Measurements from ENCODE around the gene PI16.

The PI16 gene

DNA sequence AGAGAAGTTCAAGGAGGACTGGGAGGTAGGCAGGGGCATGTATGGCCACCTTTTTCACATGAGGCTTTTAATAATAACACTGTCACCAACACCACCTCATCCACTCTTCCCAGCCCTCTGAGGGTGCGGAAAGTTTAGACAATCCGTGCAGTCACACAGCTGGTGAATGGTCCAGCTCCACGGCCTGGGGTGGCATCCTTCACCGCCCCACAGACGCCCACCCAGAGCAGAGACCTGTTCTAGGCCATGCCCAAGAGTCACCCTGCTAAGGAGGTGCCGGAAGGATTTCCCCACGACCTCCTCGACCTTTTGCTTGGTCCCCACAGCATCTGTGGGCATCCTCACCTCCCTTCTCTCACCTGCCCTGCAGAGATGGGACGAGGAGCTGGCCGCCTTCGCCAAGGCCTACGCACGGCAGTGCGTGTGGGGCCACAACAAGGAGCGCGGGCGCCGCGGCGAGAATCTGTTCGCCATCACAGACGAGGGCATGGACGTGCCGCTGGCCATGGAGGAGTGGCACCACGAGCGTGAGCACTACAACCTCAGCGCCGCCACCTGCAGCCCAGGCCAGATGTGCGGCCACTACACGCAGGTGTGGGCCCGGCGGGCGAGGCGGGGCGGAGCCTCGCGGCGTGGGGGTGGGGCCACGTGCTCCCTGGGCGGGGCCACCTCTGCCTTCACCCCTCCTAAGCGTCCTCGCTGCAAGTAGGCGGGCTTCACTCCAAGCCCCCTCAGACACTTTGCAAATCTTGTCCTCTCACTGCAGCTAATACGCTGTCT lies 4.4 kb downstream of the PI16 start:
- no peak for DNase-seq (ENCODE audit: low read depth in 2 of 2)

DNA sequence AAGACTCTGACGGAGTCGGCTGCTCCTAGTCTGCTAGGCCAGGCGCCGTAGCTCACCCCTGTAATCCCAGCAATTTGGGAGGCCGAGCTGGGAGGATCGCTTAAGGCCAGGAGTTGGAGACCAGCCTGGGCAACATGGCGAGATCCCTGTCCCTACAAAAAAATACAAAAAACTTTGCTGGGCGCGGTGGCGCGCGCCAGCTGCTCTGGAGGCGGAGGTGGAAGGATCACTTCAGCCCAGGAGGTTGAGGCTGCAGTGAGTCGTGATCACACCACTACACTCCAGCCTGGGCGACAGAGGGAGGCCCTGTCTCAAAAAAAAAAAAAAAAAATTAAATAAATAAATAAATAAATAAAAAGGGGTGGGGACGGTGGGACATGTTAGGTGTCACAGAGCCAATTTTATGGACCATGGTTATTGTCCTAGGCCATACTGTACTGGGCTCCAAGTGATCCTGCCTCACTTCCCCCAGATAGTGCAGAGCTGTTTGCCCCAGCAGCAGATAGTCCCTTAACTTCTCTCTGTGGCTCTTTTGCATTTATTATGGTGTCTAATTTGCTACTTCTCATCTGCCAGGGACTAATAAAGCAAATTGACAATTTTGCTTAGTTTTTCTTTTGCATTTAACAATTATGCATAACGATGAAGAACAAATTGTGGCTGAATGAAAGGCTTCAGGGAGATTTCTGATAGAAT lies 5.2 kb downstream of the PI16 start:
- DNase-seq (ENCODE audit: low read depth in 2 of 2): no peak

DNA sequence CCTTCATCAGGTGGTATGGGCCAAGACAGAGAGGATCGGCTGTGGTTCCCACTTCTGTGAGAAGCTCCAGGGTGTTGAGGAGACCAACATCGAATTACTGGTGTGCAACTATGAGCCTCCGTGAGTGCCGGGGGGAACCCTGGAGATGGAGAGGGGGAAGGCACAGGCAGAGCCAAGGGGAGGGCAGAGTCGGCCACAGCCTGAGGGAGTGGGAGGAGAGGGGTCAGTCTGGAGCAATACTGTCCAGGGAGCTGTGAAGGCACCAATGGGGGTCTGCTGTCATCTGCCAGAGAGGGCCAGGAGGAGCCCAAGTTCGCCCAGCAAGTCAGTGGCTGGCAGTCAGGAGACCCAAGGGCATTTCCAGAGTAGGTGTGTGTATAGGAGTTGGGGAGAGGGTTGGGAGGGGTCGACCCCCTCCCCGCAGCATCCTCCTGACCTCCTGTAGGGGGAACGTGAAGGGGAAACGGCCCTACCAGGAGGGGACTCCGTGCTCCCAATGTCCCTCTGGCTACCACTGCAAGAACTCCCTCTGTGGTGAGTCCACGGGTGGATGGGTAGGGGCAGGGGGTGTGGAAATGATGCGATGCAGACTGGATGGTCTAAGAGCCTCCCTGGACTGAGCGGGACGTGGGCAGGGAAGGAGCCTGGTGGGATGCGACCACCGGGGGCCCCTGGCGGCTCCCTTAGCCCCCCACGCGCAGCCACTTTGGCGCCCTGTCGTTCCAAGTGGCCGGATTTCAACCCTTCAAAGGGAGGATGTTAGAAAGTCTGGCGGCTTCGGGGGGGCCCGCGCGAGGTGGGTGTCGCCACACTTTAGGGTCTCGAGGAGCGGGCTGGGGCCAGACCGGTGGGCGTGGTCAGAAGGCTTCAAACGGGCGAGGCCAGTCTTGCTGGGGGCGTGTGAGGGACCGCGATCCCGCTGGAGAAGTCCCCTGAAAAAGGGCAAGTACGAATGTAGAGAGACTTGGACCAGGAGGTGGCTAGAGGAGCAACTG lies 7.2 kb downstream of the PI16 start:
- DNase-seq (ENCODE audit: low read depth in 2 of 2): no peak

GRCh38 chr6:36962874-36963273 lies 8.3 kb downstream of the PI16 start:
- DNase-seq (ENCODE audit: low read depth in 2 of 2): peak; percentile 32 to 35

GRCh38 chr6:36963451-36964290 lies 9.1 kb downstream of the PI16 start:
- DNase-seq (ENCODE audit: low read depth in 2 of 2): no peak

DNA sequence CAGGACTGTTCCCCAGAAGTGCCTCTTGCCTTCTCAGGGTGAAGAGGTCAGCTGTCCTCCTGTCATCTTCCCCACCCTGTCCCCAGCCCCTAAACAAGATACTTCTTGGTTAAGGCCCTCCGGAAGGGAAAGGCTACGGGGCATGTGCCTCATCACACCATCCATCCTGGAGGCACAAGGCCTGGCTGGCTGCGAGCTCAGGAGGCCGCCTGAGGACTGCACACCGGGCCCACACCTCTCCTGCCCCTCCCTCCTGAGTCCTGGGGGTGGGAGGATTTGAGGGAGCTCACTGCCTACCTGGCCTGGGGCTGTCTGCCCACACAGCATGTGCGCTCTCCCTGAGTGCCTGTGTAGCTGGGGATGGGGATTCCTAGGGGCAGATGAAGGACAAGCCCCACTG lies 9.8 kb downstream of the PI16 start:
- DNase-seq (ENCODE audit: low read depth in 2 of 2): no peak

GRCh38 chr6:36964908-36965307 lies 10.4 kb downstream of the PI16 start:
- no peak for DNase-seq (ENCODE audit: low read depth in 2 of 2)

GRCh38 chr6:36967301-36967700 lies 12.8 kb downstream of the PI16 start:
- no peak for DNase-seq (ENCODE audit: low read depth in 2 of 2)

DNA sequence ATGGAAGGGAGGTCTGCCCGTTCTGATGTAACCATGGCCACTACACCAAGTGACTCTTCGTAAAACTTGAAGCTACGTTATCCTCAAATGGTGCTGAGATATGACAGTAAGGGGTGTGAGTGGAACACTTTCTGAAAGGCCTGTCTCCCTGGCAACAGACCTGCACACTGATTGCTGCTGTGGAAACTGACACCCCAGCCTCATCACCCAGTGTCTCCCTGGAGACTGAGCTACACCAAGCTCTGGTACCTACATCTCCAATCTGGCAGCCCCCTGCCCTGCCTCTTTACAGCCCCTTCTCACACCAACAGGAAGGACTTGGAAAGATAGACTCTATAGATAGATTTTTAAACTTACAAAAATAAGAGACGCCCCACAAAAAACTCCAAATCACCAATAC lies 13.2 kb downstream of the PI16 start:
- no peak for DNase-seq (ENCODE audit: low read depth in 2 of 2)

GRCh38 chr6:36968266-36968977 lies 13.9 kb downstream of the PI16 start:
- no peak for DNase-seq (ENCODE audit: low read depth in 2 of 2)

DNA sequence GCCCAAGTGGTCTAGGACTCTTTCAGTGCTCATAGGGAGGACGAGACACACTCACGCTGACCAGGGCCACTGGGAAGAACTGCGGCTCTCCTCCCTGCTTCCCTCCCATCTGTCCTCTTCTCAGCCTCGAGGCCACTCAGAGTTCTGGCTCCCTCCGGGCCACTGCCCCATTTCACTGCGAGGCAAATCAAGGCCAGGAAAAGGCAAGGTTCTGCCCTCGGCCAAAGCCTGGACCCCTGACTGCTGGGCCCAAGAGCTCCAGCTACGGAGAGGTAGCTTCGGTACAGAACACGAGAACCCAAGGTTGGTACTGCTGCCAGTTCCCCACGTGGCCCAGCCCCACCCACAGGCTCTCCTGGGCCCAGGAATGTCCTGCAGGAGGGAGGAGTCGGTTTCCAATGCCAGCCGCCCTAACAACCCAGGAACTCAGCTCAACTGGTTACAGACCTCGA lies 14.7 kb downstream of the PI16 start:
- DNase-seq (ENCODE audit: low read depth in 2 of 2): no peak

DNA sequence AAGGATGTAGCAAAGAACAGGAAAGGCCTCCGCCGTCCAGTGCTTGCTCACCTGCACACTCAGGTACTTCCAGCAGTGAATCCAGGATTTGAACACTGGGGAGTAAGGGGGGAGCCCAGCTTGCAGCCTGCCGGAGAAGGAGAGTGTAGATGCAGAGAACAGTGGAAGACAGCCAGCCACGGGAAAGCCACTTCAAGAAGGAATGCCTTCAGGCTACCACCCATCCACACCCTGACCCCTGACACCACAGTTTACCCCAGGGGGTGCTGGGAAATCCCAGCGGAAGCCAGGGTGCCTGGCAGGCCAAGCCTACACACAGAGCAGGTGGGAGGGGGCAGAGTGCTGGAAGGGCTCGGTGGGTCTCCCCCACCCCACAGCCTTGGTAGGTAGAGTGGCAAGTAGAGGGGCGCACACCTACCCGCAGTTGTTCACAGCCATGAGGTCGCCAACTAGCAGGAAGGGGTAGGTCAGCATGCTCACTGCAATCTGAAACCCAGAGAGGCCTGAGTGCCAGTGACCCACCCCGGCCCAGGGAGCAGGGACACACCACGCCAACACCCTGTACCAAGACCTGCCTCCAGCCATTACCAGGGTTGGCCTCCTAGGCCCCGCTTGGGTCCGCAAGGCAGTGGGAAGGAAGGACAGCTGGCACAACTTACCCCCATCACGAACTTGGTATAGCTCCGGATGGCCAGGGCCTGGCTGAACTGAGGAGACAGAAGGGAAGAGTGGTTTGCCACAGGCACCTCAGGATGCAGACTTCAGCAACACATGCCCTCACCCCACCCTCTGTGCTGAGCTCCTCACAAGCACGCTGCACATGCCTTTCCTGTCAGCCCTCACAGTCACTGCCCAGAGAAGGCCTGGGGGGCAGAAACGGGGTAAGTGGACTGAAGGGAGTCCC lies 15.7 kb downstream of the PI16 start:
- DNase-seq (ENCODE audit: low read depth in 2 of 2): no peak

GRCh38 chr6:36970892-36971842 lies 16.6 kb downstream of the PI16 start:
- no peak for DNase-seq (ENCODE audit: low read depth in 2 of 2)

DNA sequence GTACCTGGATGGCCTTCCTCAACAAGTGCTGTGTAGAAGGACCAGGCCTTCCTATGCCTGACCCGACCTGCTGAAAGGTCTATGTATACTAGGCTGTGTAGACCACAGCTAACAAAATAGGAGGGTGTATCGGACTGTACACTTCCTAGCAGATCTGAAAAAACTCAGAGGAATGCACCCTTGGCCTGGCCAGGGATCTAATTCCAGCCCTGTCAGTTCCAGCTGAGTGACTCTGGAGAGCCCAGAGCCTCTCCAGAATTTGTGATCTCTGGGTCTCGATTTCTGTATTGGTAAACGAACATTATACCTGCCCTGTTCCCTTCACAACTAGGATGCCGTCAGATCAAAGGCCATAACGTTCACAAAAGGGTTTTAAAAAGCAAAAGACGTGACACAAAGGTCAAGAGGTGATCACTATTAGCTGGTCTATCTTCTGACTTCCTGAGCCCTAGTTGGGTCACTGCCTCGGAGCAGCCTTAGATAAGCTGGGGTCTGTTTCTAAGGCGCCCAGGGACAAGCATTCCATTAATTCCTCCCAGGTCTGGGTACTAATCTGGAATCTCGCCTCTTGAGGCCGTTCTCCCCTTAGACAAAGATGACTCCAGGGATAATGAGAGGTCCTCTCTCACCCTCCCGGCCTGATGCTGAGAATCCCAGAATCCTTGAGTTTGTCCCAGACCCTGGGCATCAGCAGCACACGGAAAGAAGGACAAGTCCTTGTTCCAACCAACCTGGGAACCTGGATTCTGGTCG lies 17.6 kb downstream of the PI16 start:
- DNase-seq (ENCODE audit: low read depth in 2 of 2): no peak

DNA sequence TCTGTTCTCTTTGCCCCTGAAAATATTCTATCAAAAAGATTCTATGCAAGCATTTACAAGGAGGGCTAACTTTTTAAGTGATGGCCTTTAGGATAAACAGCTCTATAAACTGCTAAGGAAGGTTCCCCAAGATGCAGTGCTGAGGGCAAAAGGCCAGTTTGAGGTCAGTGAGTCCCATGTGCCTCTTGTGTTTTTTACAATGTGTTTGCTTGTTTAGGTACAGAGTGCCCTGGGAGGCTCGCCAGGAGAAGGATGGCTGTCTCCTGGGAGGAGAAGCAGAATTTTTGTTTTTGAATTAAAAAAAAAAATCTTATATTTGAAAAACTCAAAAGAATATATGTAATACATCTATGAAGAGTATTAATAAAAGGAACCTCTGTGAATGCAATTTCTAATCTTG lies 18.7 kb downstream of the PI16 start:
- no peak for DNase-seq (ENCODE audit: low read depth in 2 of 2)

DNA sequence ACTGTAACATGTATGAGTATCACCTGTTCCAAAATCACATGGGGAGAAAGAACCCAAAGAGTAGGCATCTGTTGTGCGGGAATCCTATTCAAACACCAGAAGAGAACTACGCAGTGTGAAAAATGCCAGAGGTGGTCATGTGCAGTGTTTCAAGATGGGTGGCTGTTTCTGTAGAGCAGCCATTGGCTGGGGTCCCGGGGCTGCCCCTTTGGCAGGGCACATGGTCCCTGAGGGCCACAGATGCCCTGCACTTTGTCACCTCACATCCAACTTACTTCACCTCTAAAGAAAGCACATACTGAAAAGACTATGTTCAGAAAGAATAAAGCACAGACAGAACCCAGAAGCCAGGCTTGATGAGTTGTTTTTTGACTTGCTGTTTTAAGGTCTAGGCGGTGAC lies 19.1 kb downstream of the PI16 start:
- DNase-seq (ENCODE audit: low read depth in 2 of 2): no peak

- no peak for DNase-seq (ENCODE audit: low read depth in 2 of 2)
These were observed 20.9 kb downstream of the PI16 start for GRCh38 chr6:36975231-36976006.
